Inflammatory macrophage (primary cell): ENCODE data around the gene IGFLR1.
A peak's percentile ranks its signal among the peaks of the same experiment; 100 is the strongest.

Experiments
- DNase-seq, 2 donors: peaks; one replicate each; pipeline ENCODE4 v3.0.0-alpha.2; 2020 to 2022
- total RNA-seq, 18 experiments: gene quantifications; one replicate each; lab custom pipeline; 2026; ENCODE audit warnings: mixed read lengths in 6 of 18, inconsistent platforms in 2 of 18; lab: John Stamatoyannopoulos, UW

Gene IGFLR1
- total RNA-seq: 0.16 to 3.8 (median 1.4) reads per million in 18 experiments

DNA sequence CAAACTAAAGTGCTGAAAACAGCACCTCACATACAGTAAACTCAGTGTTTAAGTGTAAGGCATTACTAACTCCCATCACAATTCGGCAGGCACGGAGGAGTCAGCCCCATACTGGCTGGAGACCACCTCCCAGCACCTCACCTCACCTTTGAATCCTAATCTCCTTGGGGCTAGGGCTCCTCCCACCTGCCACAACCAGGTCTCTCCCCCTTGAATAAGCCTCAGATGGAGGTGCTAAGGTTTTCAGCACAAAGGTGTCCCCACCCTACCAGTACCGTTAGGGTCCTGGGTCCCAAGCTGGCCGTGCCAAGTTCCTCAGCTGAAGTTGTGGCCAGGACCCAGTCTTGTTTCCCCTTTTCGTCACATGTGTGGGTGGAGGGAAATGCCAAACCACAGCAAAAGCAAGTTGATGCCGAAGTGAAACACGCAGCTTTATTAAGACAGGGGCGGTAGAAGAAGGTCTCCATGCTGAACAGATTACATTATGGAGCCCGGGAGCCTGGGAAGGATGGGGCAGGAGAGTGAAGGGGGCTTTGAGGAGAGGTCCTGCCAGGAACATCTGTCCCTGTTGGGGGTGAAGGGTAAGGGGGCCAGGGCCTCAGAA lies at the start of gene IGFLR1:
Gene IGFLR1, minus strand, starts transcription at position 332 of the 604 bp plus-strand sequence. CDS start 1,272 bp downstream, outside the sequence.
- DNase-seq: peak; percentile 88 to 94

DNA sequence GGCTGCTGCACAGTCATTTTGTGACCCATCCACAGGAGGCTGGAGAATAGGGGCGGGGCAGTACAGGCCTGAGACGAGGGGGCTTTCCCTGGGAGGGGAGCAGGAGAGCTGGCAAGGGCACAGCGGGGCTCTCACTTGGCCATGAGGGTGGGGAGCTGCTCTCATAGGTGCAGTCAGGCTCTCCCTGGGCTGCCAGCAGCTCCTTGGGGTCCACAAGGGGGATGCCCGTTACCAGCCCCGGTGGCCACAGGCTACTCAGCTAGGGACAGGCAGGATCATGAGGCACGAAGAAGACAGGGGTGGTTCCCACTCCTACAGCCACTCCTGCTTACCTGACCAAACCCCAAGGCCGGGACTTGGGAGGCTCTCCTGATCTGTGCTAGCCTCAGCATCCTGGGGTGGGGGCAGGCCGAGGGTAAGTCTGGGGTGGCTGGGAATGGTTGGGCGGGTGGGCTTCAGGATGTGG lies 49.6 kb upstream of the IGFLR1 start:
- DNase-seq: no peak

DNA sequence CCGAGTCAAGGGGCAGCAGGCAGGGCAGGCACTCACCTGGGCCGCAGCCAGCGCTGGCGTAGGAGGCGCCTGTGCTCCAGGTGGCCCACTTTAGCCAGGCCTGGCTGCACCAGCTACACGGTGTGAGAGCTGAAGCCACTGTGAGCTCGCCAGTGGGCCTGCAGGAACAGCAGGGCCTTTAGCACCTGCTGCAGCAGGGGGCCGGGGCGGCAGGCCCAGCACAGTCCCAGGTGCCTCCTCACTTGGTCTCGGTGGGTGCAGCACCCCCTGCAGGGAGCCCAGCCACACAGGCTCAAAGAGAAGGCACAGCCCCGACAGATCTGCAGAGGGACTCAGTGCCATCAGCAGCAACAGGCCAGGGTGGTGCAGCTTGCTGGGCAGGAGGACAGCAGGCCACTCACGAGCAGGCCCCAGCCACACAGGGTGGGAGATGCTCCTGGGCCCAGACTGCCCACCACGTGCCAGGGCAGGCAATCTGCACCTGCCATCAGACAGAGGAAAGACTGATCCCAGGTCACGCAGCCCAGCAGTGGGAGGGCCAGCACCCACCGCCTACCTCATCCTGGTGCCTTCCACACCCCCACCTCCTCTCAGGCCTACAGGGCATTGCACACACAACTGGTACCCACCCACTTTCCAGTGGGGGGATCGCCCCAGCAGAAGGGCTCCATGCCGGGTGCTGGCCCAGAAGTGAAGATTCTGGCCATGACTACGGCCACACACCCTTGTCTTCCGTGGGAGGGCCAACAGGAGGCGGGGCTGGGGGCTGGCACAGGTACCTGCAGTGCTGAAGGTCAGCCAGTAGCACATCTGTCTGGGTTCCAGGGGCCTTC lies 48.9 kb upstream of the IGFLR1 start:
- DNase-seq: no peak

DNA sequence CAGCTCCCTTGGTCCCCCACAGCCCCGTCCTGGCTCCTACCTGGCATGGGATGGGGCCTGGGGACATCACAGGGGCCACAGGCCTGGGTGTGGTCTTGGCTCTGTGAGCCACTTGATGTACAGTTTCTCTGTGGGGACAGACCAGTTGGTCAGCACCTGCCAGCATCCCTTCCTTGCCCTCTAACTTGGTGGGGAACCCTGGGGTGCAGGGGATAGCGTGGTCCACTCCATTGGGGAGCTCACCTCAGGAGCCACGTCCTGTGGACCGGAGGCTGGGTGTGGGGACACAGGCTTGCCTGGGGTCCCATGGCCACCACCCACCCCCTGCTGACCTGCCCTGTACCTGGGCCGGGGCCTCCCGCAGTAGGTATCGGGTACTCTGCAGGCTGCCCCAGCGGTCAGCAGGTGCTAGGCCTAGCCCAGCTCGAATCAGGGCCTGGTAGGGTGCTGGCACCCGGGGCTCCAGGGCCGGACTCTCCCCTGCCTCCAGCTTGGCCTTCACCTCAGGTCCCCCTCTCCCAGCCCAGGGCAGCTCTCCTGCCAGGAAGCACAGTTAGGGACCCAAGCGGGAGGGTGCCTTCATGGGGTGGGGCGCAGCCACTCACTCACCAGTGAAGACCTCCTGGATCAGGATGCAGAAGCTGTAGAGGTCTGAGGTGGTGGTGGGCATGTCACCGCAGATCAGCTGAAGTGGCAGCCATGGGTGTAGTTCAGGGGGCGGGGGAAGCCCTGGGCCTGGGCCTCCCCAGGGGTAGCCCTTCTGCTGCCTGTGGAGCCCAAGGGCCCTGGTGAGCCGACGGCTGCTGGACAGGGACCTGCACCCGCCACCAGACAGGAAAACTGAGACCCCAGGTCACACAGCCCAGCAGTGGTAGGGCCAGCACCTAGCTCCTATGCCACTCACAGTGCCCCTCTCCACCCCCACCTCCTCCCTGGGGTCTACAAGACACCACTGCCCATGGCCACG lies 48.0 kb upstream of the IGFLR1 start:
- no peak for DNase-seq

DNA sequence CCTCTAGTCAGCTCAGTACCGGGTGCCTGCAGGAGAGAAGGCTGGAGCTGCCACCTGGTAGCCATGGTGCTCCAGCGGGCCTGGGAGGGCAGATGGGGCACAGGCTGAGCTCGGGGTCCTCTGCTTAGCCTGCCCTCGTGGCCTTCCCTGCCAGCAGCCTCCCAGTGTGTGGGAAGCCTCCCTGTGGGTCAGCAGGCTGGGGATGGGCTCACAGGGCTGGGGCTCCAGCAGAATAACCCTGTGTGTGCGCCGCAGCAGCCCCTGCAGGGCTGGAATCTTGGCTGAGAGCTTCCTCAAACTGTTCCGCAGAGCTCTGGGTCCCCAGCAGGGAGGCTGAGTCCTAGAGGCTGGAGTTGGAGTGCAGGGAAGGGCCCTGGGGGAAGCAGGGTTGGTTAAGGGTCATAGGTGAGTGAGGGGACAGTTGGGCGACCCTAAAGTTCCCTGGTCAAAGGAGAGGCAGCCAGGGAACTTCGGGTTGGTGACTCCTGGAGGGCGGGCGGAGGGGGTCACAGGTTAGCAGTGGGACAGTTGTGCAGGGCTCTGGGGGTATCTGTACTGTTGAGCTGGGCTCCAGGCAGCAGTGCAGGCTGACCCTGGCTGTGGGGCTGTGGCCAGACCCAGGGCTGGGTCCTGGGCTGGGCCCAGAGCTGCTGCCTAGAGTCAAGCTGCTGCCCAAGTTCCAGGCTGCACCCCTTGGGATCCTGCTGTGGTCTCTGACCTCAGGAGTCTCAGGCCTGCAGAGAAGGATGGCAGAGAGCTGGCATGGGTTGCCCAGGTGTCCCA lies 47.1 kb upstream of the IGFLR1 start:
- no peak for DNase-seq

DNA sequence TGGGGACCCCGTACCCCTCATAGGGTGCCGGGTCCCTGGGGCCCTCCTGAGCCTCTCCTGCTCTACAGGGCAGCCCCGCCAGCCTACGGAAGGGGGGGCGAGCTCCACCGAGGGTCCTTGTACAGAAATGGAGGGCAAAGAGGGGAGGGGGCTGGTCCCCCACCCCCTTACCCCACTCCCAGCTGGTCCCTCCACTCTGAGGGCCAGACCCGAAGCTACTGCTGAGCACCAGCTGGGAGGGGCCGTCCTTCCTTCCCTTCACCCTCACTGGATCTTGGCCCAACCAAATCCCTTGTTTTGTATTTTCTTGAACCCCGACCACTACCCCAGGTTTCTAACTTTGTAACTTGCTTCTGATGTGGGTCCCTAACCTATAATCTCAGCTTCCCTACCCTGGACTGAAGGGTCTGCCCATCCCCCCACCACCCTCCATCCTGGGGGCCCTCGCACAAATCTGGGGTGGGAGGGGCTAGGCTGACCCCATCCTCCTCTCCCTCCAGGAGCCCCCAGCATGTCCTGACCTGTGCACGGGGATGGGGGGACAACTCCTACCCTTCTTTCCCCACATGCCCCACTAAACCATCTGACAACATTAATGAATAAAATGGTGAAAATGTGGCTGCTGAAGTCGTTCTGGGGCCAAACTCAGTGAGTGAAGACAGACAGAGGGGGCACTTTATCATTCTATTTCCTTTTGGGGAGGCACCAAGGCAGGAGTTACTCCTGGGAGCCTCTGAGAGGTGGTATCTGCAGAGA lies 46.1 kb upstream of the IGFLR1 start:
- no peak for DNase-seq

GRCh38 chr19:35787227-35787799 lies 45.1 kb upstream of the IGFLR1 start:
- DNase-seq: no peak

- DNase-seq: no peak
Observed at GRCh38 chr19:35786299-35787160, 44.3 kb upstream of the IGFLR1 start.

- no peak for DNase-seq
Observed at GRCh38 chr19:35785339-35785627, 43.0 kb upstream of the IGFLR1 start.

DNA sequence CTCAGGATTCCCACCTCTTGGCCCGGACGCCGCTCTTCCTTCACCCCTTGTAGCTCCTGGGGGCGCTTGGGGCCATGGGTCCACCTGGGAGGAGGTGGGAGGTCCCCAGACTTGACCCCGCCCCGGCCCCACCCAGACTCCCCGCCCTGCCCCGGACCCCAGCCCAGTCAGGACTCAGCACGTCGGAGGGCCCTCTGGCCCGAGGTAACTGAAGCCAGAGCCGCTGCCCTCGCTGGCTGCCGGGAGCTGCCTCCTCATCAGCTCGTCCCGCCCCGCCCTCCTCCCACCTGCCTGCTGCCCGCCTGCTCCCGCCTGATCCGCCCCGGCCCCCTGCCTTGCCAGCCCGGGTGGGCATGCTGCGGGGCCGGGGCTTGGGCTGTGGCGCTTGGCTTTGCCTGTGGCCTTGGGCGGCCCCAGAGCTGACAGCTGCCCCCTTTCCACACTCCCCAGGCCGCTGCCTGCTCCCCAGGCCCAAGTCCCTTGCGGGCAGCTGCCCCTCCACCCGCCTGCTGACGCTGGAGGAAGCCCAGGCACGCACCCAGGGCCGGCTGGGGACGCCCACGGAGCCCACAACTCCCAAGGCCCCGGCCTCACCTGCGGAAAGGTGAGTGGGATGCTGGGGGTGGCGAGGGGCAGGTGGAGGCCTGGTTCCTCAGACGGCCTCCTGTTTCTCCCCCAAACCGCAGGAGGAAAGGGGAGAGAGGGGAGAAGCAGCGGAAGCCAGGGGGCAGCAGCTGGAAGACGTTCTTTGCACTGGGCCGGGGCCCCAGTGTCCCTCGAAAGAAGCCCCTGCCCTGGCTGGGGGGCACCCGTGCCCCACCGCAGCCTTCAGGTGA lies 42.5 kb upstream of the IGFLR1 start:
- no peak for DNase-seq

DNA sequence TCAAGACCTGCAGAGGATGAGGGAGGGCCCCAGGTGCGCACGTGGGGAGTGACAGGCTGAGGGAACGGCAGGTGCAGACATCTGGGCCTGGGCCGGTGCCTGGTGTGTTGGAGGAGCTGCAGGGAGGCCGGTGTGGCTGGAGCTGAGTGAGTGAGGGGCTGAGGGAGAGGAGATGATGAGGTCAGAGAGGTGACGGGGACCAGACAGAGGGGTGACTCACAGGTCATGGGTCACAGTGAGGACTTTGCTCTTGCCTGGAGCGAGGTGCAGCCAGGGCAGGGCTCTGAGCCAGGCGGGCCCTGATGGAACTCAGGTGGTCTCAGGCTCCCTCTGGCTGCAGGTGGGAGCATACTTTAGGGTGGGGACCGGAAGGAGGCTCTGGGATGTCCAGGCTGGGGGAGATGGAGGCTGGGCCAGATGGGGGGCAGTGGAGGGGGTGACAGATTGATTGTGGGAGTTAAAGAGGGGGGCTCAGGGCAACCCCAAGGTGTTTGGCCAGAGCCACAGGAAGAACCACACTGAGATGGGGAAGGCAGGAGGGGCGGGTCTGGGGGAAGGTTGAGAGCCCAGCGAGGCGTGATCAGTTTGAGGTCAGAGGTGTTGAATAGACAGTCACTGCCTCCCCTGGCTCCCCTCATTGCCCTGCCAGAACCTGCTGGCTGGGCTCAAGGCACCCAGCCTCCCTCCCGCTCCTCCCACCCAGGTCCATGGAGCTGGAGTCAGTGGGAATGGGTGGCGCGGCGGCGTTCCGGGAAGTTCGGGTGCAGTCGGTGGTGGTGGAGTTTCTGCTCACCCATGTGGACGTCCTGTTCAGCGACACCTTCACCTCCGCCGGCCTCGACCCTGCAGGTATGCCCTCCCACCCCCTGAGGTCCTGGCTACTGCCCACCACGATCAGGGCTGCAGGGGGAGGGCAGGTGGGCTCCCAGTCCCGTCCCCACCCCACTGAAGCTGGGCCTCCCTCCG lies 41.5 kb upstream of the IGFLR1 start:
- no peak for DNase-seq

DNA sequence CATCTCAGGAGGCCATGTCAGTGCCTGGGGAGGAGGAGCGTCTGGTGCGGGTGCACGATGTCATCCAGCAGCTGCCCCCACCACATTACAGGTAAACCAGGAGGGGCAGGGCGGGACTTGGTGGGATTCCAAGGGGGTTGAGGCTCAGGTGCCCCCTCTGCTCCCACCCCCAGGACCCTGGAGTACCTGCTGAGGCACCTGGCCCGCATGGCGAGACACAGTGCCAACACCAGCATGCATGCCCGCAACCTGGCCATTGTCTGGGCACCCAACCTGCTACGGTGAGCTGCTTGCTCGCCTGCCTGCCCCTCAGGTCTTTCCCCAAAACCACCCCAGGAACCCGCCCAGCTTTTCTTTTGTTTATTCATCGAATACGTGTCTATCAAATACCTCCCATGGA lies 40.3 kb upstream of the IGFLR1 start:
- DNase-seq: no peak

- no peak for DNase-seq
Observed at GRCh38 chr19:35781650-35782049, 39.4 kb upstream of the IGFLR1 start.

DNA sequence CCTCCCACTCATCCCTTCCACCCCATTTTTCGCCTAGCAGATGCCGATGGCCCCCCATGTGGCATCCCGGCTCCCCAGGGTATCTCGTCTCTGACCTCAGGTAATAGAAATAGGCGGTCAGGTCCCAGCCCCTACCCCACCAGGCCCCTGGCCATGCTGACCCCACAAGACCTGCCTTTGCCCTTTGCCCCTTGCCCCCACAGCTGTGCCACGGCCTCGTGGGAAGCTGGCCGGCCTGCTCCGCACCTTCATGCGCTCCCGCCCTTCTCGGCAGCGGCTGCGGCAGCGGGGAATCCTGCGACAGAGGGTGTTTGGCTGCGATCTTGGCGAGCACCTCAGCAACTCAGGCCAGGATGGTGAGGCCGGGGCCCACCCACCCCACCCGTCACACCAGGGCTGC lies 38.5 kb upstream of the IGFLR1 start:
- no peak for DNase-seq

DNA sequence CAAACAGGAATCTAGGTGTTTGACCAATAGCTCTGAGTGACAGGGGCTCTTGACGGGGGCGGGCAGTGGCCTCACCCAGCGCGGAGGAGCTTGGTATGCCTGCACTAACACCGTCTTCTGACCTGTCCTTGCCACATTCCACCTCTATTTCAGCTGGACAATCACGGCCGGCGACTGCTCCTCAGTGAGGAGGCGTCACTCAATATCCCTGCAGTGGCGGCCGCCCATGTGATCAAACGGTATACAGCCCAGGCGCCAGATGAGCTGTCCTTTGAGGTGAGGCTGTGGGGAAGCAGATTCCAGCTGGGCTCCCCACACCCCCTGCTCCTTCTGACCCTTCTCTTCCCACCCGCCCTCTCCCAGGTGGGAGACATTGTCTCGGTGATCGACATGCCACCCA lies 37.8 kb upstream of the IGFLR1 start:
- no peak for DNase-seq

DNA sequence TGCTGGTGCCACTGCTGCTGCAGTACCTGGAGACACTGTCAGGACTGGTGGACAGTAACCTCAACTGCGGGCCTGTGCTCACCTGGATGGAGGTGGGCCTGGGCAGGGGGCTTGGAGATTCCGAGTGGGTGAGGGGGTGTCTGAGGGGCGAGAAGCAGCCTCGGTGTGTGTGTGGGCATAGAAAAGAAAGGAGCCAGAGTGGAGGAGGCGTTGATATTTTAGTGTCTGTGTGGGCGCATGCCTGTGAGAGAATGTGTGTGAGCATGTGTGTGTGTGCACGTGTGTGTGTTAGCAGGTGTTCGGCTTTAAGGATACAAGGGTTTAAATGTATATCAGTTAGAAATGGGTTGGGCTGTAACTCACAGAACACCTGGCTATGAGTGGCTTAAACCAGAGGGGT lies 36.8 kb upstream of the IGFLR1 start:
- DNase-seq: no peak

DNA sequence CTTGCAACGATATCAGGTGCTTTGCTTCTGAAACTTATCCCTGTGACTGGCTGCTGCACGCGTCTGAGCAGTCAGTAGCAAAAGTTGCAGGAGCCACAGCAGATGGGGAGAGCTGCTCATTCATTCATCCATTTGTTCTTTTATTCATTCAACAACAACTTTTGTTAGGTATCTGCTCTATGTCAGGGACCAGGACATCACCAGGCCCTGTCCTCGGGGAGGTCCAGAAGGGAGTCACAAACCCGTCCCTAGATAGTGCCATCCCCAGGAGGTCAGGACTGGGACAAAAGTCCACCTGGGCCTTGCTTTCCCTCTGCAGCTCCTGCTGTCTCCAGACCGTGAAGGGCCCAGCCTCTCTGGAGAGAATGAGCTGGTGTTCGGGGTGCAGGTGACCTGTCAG lies 35.7 kb upstream of the IGFLR1 start:
- DNase-seq: no peak
